ENCODE data around the gene ELN. TPM values are rescaled to one million over a fixed set of nuclear protein-coding genes. Genes with fewer than 3 reads are reported as not detected.

Gene ELN
- total and polyA plus RNA-seq, 2 of the 8 experiments (the other 6 are each of a cell fraction or from before 2014, with no cell fraction given) = 5.1 to 5.6 TPM

GRCh38 chr7:74116356-74116755 is 88.4 kb downstream of the ELN start:
- H3K27me3 ChIP-seq (replicated peaks in 1 of 4; ENCODE audit: control insufficient read depth in 3 of 4, extremely low read depth in 1 of 4, insufficient read depth in 3 of 4, low read length in 3 of 4) = no peaks in the 10 kb centered on the region
- H3K4ac ChIP-seq (replicated peaks; ENCODE audit: insufficient read length, low read depth, low read length) = no peak overlapping the region
- no peaks in the 10 kb centered on the region for H3K9me3 ChIP-seq (ENCODE audit: insufficient read depth in 2 of 2, low read depth in 1 of 2, low read length in 1 of 2)
- no peak overlapping the region for H2BK20ac ChIP-seq (ENCODE audit: low read length)
- H3K23ac ChIP-seq (ENCODE audit: insufficient read length) = no peak overlapping the region
- ChIA-PET POLR2A (ENCODE audit: partially characterized antibody) (interaction anchor here (0.8 to 1.2 kb wide), 4 partner anchors 8 to 72 kb away, joined by 3 read pairs; partner anchors contain the start of gene EIF4H), CTCF (ENCODE audit: partially characterized antibody) (interaction anchor here (0.7 to 1.4 kb wide), 6 partner anchors 12 to 89 kb away, joined by 3 to 6 read pairs (median 4); no protein-coding TSS in a partner anchor)
- H3K4me1 ChIP-seq (replicated peaks in 1 of 4; ENCODE audit: control insufficient read depth in 3 of 4, insufficient read depth in 4 of 4, low read length in 3 of 4) = peaks cover 0 to 3% (median 0%) of the 10 kb centered on the region in 4 experiments; a peak in 1 of 7 replicates
- H2BK120ac ChIP-seq (replicated peaks; ENCODE audit: low read depth, low read length) = no peak overlapping the region
- FAIRE-seq (no peak), DNase-seq (ENCODE audit: low read depth in 1 of 2, low spot score in 2 of 2) (no peak)
- no peaks in the 10 kb centered on the region for H3K23me2 ChIP-seq (ENCODE audit: low read depth, low read length)
- 95% methylated on average over 9 of the region's 13 CpGs; no CpG with 5 or more reads in 1 of the 2 experiments for WGBS, 2 experiments (ENCODE audit: extremely low coverage in 1 of 2, insufficient coverage in 1 of 2, insufficient read length in 1 of 2, insufficient replicate concordance in 2 of 2, low coverage in 1 of 2, low lambda C conversion rate in 2 of 2, missing lambda C conversion rate in 1 of 2)
- no peak overlapping the region for H2BK5ac ChIP-seq (ENCODE audit: low read depth, low read length)
- H4K5ac ChIP-seq (ENCODE audit: insufficient read length, low read depth, low read length) = no peak overlapping the region
- no peak overlapping the region for H3K27ac ChIP-seq (ENCODE audit: low read depth, low read length)
- no peak overlapping the region for H2AK5ac ChIP-seq (ENCODE audit: low read depth, low read length)
- peaks cover 8 to 37% (median 22%) of the 10 kb centered on the region in 4 experiments for H3K36me3 ChIP-seq (ENCODE audit: control insufficient read depth in 2 of 4, insufficient read depth in 4 of 4, low read length in 3 of 4)
- H4K8ac ChIP-seq (ENCODE audit: extremely low read depth, insufficient read depth, low read length) = no peak overlapping the region
- H3K79me1 ChIP-seq (ENCODE audit: low read depth, low read length) = no peaks in the 10 kb centered on the region
- H3K14ac ChIP-seq (ENCODE audit: insufficient read length) = no peak overlapping the region
- no peak overlapping the region for H2BK15ac ChIP-seq (ENCODE audit: low read length)
- H4K91ac ChIP-seq (replicated peaks; ENCODE audit: insufficient read length, low read length) = no peak overlapping the region
- no peak overlapping the region for H3K4me3 ChIP-seq (ENCODE audit: extremely low read depth in 1 of 4, insufficient read depth in 2 of 4, low read depth in 3 of 4, low read length in 4 of 4)
- H2BK12ac ChIP-seq (ENCODE audit: low read depth, low read length) = no peak overlapping the region
- no peaks in the 10 kb centered on the region for H3K79me2 ChIP-seq (ENCODE audit: control insufficient read depth in 1 of 2, insufficient read depth in 2 of 2, low read length in 2 of 2)
- H3K18ac ChIP-seq (ENCODE audit: extremely low read depth, low read length) = no peak overlapping the region
- peaks cover 0 to 4% of the 10 kb centered on the region in 2 experiments for H4K20me1 ChIP-seq (replicated peaks in 1 of 2; ENCODE audit: control insufficient read depth in 1 of 2, insufficient read depth in 2 of 2, low read length in 2 of 2)
- H3K9ac ChIP-seq (replicated peaks in 1 of 4; ENCODE audit: extremely low read depth in 1 of 4, low read depth in 3 of 4, low read length in 3 of 4) = no peak overlapping the region
- H2AFZ ChIP-seq (ENCODE audit: low read length) = no peak overlapping the region
- no peak overlapping the region for H3K4me2 ChIP-seq (ENCODE audit: insufficient read depth in 1 of 2, low read depth in 2 of 2, low read length in 2 of 2)
- no peak overlapping the region for H3K56ac ChIP-seq (replicated peaks; ENCODE audit: insufficient read length, low read depth, low read length)
- TF ChIP-seq JUND (IDR thresholded peaks at IDR 0.05; ENCODE audit: low read length) (no peak), EP300 (IDR thresholded peaks at IDR 0.05; ENCODE audit: borderline replicate concordance in 1 of 2, low read depth in 2 of 2, low read length in 2 of 2) (no peak), PHF8 (conservative IDR thresholded peaks at IDR 0.05; ENCODE audit: low read depth, low read length) (no peak), KDM5A (IDR thresholded peaks at IDR 0.05; ENCODE audit: low read length) (no peak), SIN3A (conservative IDR thresholded peaks at IDR 0.05 in 1 of 2, IDR thresholded peaks at IDR 0.05 in 1 of 2; ENCODE audit: low read depth in 1 of 2, low read length in 2 of 2) (no peak), GTF2F1 (IDR thresholded peaks at IDR 0.05; ENCODE audit: borderline replicate concordance, low read depth, low read length) (no peak), SP2 (IDR thresholded peaks at IDR 0.05; ENCODE audit: low read length) (no peak), KDM1A (IDR thresholded peaks at IDR 0.05; ENCODE audit: borderline replicate concordance, low read length) (no peak), EZH2 (IDR thresholded peaks at IDR 0.05; ENCODE audit: low read depth, low read length, severe bottlenecking) (no peak), CBX5 (IDR thresholded peaks at IDR 0.05; ENCODE audit: low read depth, low read length) (no peak), ATF2 (IDR thresholded peaks at IDR 0.05; ENCODE audit: low read length) (no peak)
